Loucy (cell line): Measurements from ENCODE around the gene FABP7.

Experiments used
- H2AFZ ChIP-seq: fragments of 200-600 bp; sonication (generic); 2 replicates; pipeline ENCODE4 v1.6.0; 2016; ENCODE audit warnings: antibody characterized with exemption, mild to moderate bottlenecking, low read length, moderate library complexity
- H3F3A ChIP-seq: fragments of 200-600 bp; 2 replicates; pipeline ENCODE4 v1.6.0; 2016; ENCODE audit warnings: antibody characterized with exemption, low read depth, mild to moderate bottlenecking
- H3K27me3 ChIP-seq: fragments of 200-600 bp; sonication (generic); 2 replicates; pipeline ENCODE4 v1.6.1; 2014; ENCODE audit warnings: low read length, mild to moderate bottlenecking; ENCODE audit not compliant: insufficient read depth, poor library complexity, severe bottlenecking
- H3K36me3 ChIP-seq: fragments of 200-600 bp; sonication (generic); 2 replicates; pipeline ENCODE4 v1.6.1; 2016; ENCODE audit warnings: low read length; ENCODE audit not compliant: insufficient read depth
- H3K4me1 ChIP-seq: fragments of 200-600 bp; sonication (generic); 2 replicates; pipeline ENCODE4 v1.5.1; 2014; ENCODE audit warnings: low read length, mild to moderate bottlenecking; ENCODE audit not compliant: insufficient read depth, poor library complexity, severe bottlenecking
- H3K4me2 ChIP-seq: fragments of 200-600 bp; sonication (generic); 2 replicates; pipeline ENCODE4 v1.6.0; 2014; ENCODE audit warnings: antibody characterized with exemption, low read length, low read depth, mild to moderate bottlenecking; ENCODE audit not compliant: poor library complexity, severe bottlenecking
- H3K4me3 ChIP-seq: fragments of 200-600 bp; sonication (generic); 2 replicates; pipeline ENCODE4 v1.5.1; 2014; ENCODE audit warnings: low read length, mild to moderate bottlenecking, mixed read lengths; ENCODE audit not compliant: poor library complexity, severe bottlenecking
- H3K79me2 ChIP-seq: fragments of 200-600 bp; sonication (generic); 2 replicates; pipeline ENCODE4 v1.6.1; 2014; ENCODE audit warnings: low read length; ENCODE audit not compliant: insufficient read depth
- H3K9ac ChIP-seq: fragments of 200-600 bp; sonication (generic); 2 replicates; pipeline ENCODE4 v1.6.0; 2014; ENCODE audit warnings: mild to moderate bottlenecking, low read depth, low read length, moderate library complexity; ENCODE audit not compliant: poor library complexity, severe bottlenecking
- H3K9me2 ChIP-seq: fragments of 200-600 bp; sonication (generic); replicated peaks from 2 replicates; pipeline ENCODE4 v1.6.1; 2016; ENCODE audit warnings: low read depth, low read length, mixed read lengths
- H3K9me3 ChIP-seq: fragments of 200-600 bp; sonication (generic); 2 replicates; pipeline ENCODE4 v1.6.1; 2014; ENCODE audit warnings: mild to moderate bottlenecking, antibody characterized with exemption, low read length, low read depth; ENCODE audit not compliant: insufficient read depth
- H4K20me1 ChIP-seq: fragments of 200-600 bp; sonication (generic); 2 replicates; pipeline ENCODE4 v1.6.0; 2014; ENCODE audit warnings: antibody characterized with exemption, low read length, mild to moderate bottlenecking; ENCODE audit not compliant: insufficient read depth, poor library complexity, severe bottlenecking
- EZH2phosphoT487 ChIP-seq: fragments of 200-600 bp; IDR thresholded peaks from 2 replicates; pipeline ENCODE4 v1.6.1; 2018; ENCODE audit warnings: antibody characterized with exemption, mild to moderate bottlenecking, moderate library complexity, borderline replicate concordance
- TF ChIP-seq, protein P1 (sequence below): fragments of 200-600 bp; sonication (generic); conservative IDR thresholded peaks from 2 replicates; pipeline ENCODE4 v1.5.1; 2014; ENCODE audit warnings: mild to moderate bottlenecking, antibody characterized with exemption, low read length

The FABP7 gene

DNA sequence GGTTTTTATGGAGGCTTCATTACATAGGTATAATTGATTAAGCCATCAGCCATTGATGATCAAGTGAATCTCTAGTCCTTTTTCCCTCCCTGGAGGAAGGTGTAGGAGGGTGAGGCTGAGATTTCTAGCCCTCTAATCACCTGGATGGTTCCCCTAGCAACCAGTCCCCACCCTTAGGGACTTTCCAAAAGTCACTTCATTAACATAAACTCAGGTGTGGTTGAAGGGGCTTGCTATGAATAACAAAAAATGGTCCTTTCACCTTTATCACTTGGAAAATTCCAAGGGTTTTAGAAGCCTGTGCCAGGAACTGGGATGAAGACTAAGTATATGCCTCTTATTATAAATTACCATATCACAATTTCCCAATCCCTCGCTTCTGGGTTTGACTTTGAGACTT, 49.9 kb downstream of the FABP7 start:
- Histone ChIP-seq H3K79me2 (no peaks in the 10 kb centered on the region), H3F3A (no peaks in the 10 kb centered on the region), H2AFZ (no peak overlapping the region), H3K4me3 (no peak overlapping the region), H3K4me2 (no peak overlapping the region), H3K9ac (no peak overlapping the region), H3K4me1 (no peaks in the 10 kb centered on the region), H3K9me3 (no peaks in the 10 kb centered on the region), H3K9me2 (no peaks in the 10 kb centered on the region), H3K27me3 (no peaks in the 10 kb centered on the region), H3K36me3 (no peaks in the 10 kb centered on the region), H4K20me1 (no peaks in the 10 kb centered on the region)
- TF ChIP-seq, protein P1, sequence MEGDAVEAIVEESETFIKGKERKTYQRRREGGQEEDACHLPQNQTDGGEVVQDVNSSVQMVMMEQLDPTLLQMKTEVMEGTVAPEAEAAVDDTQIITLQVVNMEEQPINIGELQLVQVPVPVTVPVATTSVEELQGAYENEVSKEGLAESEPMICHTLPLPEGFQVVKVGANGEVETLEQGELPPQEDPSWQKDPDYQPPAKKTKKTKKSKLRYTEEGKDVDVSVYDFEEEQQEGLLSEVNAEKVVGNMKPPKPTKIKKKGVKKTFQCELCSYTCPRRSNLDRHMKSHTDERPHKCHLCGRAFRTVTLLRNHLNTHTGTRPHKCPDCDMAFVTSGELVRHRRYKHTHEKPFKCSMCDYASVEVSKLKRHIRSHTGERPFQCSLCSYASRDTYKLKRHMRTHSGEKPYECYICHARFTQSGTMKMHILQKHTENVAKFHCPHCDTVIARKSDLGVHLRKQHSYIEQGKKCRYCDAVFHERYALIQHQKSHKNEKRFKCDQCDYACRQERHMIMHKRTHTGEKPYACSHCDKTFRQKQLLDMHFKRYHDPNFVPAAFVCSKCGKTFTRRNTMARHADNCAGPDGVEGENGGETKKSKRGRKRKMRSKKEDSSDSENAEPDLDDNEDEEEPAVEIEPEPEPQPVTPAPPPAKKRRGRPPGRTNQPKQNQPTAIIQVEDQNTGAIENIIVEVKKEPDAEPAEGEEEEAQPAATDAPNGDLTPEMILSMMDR, result no peak
- no peak for TF ChIP-seq EZH2phosphoT487

DNA sequence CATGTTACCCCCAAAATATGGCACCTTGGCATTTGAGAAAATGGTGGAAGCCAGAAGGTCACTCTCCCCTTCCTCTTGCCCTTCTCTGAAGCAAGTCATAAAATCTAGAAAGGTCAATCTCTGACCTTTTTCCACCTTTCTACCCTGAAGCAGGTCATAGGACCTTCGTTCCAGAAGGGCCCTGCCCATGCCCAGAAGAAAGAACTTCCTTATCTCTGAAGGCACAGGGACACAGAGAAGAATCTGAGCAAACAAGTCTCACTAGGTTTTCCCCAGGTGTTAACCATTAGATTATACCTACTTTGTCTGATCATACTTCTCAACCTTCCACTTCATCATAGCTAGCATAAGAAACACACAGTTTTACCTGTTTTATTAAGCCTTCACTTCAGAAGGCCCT, 52.0 kb downstream of the FABP7 start:
- no peak overlapping the region for H3K4me2 ChIP-seq
- H3K9ac ChIP-seq, result no peak overlapping the region
- H3K36me3 ChIP-seq, result no peaks in the 10 kb centered on the region
- no peak overlapping the region for H2AFZ ChIP-seq
- no peaks in the 10 kb centered on the region for H3K79me2 ChIP-seq
- no peaks in the 10 kb centered on the region for H3K27me3 ChIP-seq
- H3F3A ChIP-seq, result no peaks in the 10 kb centered on the region
- no peaks in the 10 kb centered on the region for H4K20me1 ChIP-seq
- TF ChIP-seq EZH2phosphoT487, result no peak
- H3K4me1 ChIP-seq, result no peaks in the 10 kb centered on the region
- no peaks in the 10 kb centered on the region for H3K9me2 ChIP-seq
- no peak overlapping the region for H3K4me3 ChIP-seq
- no peaks in the 10 kb centered on the region for H3K9me3 ChIP-seq

DNA sequence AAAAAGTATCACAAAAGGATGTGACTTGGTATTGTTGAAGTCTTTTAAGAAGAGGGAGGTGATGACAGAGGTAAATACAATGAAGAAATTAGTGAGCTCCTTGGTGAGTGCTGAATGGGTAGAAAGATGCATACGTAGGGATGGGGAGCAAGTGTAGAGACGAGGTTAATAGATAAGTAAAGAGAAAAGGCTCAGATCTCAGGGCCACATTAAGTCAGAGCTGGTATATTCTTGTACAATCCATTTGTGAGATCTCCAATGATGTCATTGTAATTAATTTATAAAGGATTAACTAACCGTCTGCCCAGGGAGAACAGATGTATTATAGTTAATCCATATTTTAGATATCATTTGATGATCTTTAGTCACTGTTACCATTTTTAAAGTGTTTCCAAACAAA, 52.9 kb downstream of the FABP7 start:
- H3K79me2 ChIP-seq, result no peaks in the 10 kb centered on the region
- H4K20me1 ChIP-seq, result no peaks in the 10 kb centered on the region
- H3K9me2 ChIP-seq, result no peaks in the 10 kb centered on the region
- H3K4me1 ChIP-seq, result no peaks in the 10 kb centered on the region
- no peak overlapping the region for H2AFZ ChIP-seq
- H3K4me2 ChIP-seq, result no peak overlapping the region
- H3K4me3 ChIP-seq, result no peak overlapping the region
- no peak overlapping the region for H3K9ac ChIP-seq
- H3K9me3 ChIP-seq, result no peaks in the 10 kb centered on the region
- no peaks in the 10 kb centered on the region for H3K36me3 ChIP-seq
- TF ChIP-seq, protein P1, result no peak
- TF ChIP-seq EZH2phosphoT487, result no peak
- no peaks in the 10 kb centered on the region for H3K27me3 ChIP-seq
- no peaks in the 10 kb centered on the region for H3F3A ChIP-seq

DNA sequence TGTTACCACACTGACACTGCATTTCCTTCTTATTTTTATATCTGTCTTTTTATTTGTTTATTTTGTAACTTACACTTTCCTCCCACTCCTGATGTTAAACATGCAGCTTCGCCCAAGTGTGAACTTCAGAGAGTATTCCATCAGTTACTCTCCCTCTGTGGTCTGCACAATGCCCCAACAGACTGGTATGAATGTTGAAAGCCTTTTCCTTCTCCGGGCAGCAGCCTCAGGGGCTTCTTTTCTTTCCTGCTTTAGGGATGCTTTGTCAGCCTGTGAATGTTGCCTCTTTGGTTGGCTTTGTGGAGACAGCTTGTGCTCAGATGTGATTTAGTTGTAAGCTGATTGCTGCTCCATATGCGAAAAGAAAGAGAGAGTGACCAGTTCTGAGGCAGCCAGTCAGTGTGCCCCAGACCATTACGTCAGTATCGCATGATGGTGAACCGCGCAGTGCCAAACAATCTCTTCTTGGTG, 53.5 kb downstream of the FABP7 start:
- no peaks in the 10 kb centered on the region for H4K20me1 ChIP-seq
- no peaks in the 10 kb centered on the region for H3K4me1 ChIP-seq
- H3K36me3 ChIP-seq, result no peaks in the 10 kb centered on the region
- H3K4me3 ChIP-seq, result no peak overlapping the region
- H3K4me2 ChIP-seq, result no peak overlapping the region
- no peaks in the 10 kb centered on the region for H3K27me3 ChIP-seq
- H3F3A ChIP-seq, result no peaks in the 10 kb centered on the region
- TF ChIP-seq, protein P1, result no peak
- no peak for TF ChIP-seq EZH2phosphoT487
- H3K79me2 ChIP-seq, result no peaks in the 10 kb centered on the region
- no peak overlapping the region for H2AFZ ChIP-seq
- no peak overlapping the region for H3K9ac ChIP-seq
- H3K9me2 ChIP-seq, result no peaks in the 10 kb centered on the region
- no peaks in the 10 kb centered on the region for H3K9me3 ChIP-seq
